ENCODE measurements around the gene SGF29.

DNA sequence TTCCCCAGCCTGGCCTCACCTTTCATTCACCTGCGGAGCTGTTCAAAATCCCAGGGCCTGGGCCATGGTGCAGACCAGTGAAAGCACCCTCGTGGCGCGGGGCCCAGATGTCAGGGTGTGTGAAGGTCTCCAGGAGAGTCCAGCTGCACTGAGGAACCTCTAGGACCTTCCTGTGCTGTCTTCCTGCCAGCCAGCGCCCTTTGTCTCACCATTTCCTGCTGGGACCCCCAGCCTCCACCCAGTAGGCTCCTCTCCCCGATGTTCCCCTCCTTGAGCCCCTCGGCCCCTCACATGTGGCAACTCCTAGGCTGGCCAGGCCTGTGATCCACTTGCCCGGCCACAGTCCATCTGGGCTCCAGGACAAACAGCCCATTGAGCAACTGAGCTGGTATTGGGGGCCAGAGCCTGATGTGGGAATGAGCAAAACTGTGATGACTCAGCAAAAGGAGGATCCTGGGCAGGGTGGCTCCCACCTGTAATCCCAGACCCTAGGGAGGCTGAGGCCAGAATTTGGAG lies 42.5 kb downstream of the SGF29 start:
- TF ChIP-seq, protein P1, sequence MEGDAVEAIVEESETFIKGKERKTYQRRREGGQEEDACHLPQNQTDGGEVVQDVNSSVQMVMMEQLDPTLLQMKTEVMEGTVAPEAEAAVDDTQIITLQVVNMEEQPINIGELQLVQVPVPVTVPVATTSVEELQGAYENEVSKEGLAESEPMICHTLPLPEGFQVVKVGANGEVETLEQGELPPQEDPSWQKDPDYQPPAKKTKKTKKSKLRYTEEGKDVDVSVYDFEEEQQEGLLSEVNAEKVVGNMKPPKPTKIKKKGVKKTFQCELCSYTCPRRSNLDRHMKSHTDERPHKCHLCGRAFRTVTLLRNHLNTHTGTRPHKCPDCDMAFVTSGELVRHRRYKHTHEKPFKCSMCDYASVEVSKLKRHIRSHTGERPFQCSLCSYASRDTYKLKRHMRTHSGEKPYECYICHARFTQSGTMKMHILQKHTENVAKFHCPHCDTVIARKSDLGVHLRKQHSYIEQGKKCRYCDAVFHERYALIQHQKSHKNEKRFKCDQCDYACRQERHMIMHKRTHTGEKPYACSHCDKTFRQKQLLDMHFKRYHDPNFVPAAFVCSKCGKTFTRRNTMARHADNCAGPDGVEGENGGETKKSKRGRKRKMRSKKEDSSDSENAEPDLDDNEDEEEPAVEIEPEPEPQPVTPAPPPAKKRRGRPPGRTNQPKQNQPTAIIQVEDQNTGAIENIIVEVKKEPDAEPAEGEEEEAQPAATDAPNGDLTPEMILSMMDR (IDR thresholded peaks at IDR 0.05; ENCODE audit: low read length): no peak
- no peak for TF ChIP-seq EZH2 (IDR thresholded peaks at IDR 0.05; ENCODE audit: borderline replicate concordance, low read length)

Data from OCI-LY1 (cell line).